HFF-Myc (cell line): ENCODE results near the gene WDR37.
"Not testable (repeated sequence)": the region's sequence is repeated elsewhere in the genome, so short reads cannot be mapped to it uniquely, and the experiment has no call there.

Source experiments
- DNase-seq: peaks from one replicate; pipeline ENCODE4 v3.0.0-alpha.2; 2011; ENCODE audit warnings: low read depth; ENCODE audit errors: extremely low read depth
- H3K4me3 ChIP-seq: replicated peaks from 2 replicates; pipeline ENCODE4 v1.5.1; 2011; ENCODE audit warnings: low read depth, mild to moderate bottlenecking, control low read depth, low read length
- TF ChIP-seq, protein P1 (sequence below): IDR thresholded peaks from 2 replicates; pipeline ENCODE4 v1.5.1; 2012; ENCODE audit warnings: mild to moderate bottlenecking, low read depth, low read length, control low read depth; ENCODE audit errors: missing control alignments

WDR37 gene

DNA sequence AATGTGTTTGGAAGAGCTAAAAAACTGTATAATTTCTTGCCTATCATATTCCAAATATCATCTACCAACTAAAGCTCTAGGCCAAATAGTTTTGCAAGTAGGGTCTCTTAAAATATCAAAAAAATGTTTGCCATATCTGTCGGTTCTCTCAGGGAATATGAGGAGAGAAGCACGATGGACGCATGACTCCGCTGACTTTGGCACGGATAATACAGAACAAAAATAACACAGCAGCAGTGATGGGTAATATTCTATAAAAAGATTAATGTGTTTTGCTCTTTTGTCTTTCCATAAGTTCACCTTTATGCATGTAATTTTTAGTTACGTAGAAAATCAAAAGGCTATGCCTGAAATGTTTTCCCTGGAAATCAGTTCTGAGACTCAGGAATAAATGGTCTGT lies 29.6 kb upstream of the WDR37 start:
- TF ChIP-seq, protein P1, sequence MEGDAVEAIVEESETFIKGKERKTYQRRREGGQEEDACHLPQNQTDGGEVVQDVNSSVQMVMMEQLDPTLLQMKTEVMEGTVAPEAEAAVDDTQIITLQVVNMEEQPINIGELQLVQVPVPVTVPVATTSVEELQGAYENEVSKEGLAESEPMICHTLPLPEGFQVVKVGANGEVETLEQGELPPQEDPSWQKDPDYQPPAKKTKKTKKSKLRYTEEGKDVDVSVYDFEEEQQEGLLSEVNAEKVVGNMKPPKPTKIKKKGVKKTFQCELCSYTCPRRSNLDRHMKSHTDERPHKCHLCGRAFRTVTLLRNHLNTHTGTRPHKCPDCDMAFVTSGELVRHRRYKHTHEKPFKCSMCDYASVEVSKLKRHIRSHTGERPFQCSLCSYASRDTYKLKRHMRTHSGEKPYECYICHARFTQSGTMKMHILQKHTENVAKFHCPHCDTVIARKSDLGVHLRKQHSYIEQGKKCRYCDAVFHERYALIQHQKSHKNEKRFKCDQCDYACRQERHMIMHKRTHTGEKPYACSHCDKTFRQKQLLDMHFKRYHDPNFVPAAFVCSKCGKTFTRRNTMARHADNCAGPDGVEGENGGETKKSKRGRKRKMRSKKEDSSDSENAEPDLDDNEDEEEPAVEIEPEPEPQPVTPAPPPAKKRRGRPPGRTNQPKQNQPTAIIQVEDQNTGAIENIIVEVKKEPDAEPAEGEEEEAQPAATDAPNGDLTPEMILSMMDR = no peak
- no peak overlapping the region for H3K4me3 ChIP-seq
- no peak for DNase-seq

DNA sequence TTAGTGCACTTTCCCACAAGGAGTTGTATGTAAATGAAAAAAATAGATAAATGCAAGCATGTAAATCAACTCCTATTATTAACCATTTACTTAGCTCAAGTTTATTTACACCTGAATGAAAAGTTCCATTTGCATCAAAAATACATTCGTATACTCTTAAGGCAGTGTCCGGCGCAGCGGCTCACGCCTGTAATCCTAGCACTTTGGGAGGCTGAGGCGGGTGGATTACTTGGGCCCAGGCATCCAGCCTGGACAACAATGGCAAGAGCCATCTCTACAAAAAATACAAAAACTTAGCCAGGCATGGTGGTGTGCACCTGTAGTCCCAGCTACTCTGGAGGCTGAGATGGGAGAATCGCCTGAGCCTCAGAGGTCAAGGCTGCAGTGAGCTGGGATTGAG lies 26.3 kb upstream of the WDR37 start:
- DNase-seq = no peak
- TF ChIP-seq, protein P1 = no peak
- H3K4me3 ChIP-seq = no peak overlapping the region

DNA sequence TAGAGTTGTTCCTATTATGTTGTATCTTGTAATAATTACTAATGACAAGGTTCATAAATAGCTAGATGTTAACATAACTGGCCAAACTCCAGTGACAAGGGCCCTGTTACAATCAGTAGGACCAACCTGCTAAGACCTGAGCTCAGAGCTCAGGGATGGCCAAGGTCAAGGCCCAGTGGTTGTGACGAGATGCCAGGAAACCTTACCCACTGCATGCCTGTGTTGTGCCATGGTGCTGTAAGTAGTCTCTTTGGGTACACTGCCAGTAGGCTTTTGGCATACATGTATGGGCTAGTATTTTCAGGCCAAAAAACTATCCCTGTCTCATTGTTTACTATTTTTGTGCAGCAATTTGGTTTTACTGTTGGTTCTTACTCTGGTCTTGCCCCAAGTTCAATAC lies 22.6 kb upstream of the WDR37 start:
- TF ChIP-seq, protein P1 = no peak

DNA sequence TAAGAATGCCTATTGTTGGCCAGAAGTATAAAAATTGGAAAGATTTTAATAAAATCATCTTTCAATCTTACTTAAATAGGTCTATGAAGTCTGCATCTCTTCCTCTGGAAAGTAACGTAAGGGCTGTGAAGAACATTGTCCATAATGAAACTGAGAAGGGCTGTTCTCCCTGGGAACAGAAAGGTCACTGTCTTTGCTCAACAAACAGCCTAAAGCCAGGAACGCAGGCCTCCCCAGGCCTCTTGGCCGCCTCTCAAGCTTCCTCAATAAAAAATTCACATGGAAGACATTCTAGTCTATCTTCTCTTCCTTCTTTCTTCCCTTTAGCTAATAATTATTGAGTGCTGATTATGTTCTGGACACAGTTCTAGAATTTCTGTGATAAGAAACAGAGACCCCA lies 21.4 kb upstream of the WDR37 start:
- TF ChIP-seq, protein P1 = no peak
- no peak overlapping the region for H3K4me3 ChIP-seq
- DNase-seq = no peak

More for the DNA sequence above, 22.6 kb upstream of the WDR37 start:
- DNase-seq = no peak
- H3K4me3 ChIP-seq = no peak overlapping the region

DNA sequence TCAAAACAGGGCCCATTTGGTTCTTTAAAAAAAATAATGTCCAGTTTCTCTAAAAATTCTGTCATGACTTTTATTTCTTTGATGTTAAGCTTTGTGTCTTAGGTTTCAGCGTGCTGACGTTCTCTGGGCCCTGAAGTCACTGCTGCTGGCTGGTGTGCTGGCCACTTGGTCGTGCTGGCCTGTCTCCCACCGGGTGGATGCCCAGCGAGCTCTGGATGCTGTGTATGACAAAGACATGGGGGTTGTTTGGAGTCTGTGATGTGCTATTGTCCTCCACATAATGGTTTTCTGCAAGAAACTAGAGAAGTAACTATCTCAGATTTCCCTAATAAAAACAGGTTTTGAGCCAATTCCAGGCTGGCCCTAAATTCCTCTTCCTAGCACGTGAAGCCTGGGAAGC lies 21.0 kb upstream of the WDR37 start:
- no peak for DNase-seq
- no peak overlapping the region for H3K4me3 ChIP-seq
- TF ChIP-seq, protein P1 = no peak

DNA sequence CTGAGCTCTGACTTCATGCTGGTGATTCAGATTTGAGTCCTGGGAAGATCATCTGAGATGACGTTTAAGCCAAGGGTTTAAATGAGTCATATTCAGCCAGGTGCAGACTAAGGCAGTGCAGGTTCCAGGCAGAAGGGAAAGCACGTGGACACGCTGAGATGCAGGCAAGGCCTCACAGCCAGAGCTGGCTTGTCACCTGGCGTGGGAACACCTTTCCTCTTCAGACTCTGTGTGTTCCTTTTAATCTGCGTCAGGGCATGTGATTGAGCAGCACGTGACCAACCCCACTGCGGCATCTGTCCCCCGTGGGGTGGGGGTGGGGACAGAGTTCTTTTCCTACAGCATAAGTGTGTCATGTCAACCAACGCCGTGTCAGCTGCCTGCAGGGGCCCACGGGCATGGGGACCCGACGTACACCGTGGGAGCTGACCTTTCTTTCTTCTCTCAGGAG lies 19.8 kb upstream of the WDR37 start:
- TF ChIP-seq, protein P1 = no peak
- no peak for DNase-seq
- no peak overlapping the region for H3K4me3 ChIP-seq

DNA sequence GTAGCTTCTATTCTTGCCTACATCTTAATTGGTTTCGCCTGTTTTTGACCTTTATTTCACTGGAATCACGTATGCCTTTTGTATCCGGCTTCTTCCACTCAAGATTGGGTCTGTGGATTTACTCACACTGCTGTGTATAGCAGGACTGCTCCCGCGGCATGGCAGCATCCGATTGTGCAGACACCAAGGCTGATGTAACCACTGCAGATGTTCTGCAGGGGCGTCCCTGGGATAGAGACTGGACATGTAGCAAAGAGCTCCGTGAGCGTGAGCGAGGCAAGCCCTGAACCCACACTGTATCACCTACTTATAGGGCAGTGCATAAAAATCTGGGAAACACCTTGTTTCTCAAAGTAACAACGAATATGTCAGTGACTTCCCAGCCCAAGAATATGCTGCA lies 19.1 kb upstream of the WDR37 start:
- TF ChIP-seq, protein P1 = no peak
- no peak overlapping the region for H3K4me3 ChIP-seq
- no peak for DNase-seq

DNA sequence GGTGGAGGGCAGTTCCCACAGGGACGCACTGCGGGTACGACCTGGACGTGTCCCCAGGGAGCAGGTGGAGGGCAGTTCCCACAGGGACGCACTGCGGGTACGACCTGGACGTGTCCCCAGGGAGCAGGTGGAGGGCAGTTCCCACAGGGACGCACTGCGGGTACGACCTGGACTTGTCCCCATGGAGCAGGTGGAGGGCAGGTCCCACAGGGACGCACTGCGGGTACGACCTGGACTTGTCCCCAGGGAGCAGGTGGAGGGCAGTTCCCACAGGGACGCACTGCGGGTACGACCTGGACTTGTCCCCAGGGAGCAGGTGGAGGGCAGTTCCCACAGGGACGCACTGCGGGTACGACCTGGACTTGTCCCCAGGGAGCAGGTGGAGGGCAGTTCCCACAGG lies 17.4 kb upstream of the WDR37 start:
- not testable (repeated sequence) for DNase-seq, H3K4me3 ChIP-seq
